Mesothelial cell of epicardium (in vitro differentiated cells): ENCODE measurements around the gene SPZ1. TPM values are rescaled to one million over a fixed set of nuclear protein-coding genes. Genes with fewer than 3 reads are reported as not detected.

Experiments
- DNase-seq, 2 experiments: peaks; one replicate each; pipeline ENCODE4 v3.0.0; 2021; ENCODE audit warnings: low spot score in 2 of 2; ENCODE audit not compliant: unreplicated experiment in 2 of 2
- H3K27ac Mint-ChIP-seq: 2 replicates; pipeline ENCODE4 v1.8.0; 2021; ENCODE audit warnings: mixed read lengths
- H3K27me3 Mint-ChIP-seq: 2 replicates; pipeline ENCODE4 v1.8.0; 2021; ENCODE audit warnings: low read depth, mixed read lengths
- H3K36me3 Mint-ChIP-seq: 2 replicates; pipeline ENCODE4 v1.8.0; 2021; ENCODE audit warnings: mixed read lengths
- H3K4me1 Mint-ChIP-seq: 2 replicates; pipeline ENCODE4 v1.8.0; 2021; ENCODE audit warnings: mixed read lengths
- H3K4me3 Mint-ChIP-seq: 2 replicates; pipeline ENCODE4 v1.8.0; 2021; ENCODE audit warnings: mild to moderate bottlenecking, moderate library complexity, mixed read lengths
- H3K9me3 Mint-ChIP-seq: 2 replicates; pipeline ENCODE4 v1.8.0; 2021; ENCODE audit warnings: mixed read lengths
- total RNA-seq: library from RNA; stranded (reverse); gene quantifications from 3 replicates; pipeline ENCODE4 v1.2.1, GENCODE V29; 2021
- TF ChIP-seq, protein P1 (sequence below): fragments of 200-600 bp; sonication (generic); IDR thresholded peaks from one replicate; pipeline ENCODE4 v1.5.0; 2021; ENCODE audit warnings: antibody characterized with exemption; ENCODE audit not compliant: unreplicated experiment

The SPZ1 gene
- total RNA-seq, 1 donor from 2014 or later = not detected

DNA sequence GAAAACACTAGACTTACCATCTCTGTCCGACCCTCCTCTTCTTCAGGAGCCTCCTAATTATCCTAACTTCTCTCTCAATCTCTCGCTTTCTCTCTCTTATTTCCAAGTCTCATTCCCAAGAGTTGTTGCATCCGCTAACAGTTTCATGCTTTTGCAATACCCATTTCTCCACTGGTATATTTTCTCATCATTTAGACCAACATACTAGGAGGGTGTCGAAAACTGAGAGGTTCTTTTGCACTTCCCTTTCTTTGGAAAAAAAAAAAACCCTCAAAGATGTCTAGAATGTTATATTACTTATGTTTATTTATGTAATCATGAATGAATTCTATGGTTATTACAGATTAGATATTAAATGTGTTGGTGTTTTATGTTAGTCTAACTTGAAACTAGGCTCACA is 35.9 kb downstream of the SPZ1 start:
- H3K36me3 Mint-ChIP-seq = no peaks in the 10 kb centered on the region
- H3K9me3 Mint-ChIP-seq = peaks cover 3% of the 10 kb centered on the region
- no peak for DNase-seq
- no peak overlapping the region for H3K27ac Mint-ChIP-seq
- H3K27me3 Mint-ChIP-seq = no peaks in the 10 kb centered on the region
- TF ChIP-seq, protein P1, sequence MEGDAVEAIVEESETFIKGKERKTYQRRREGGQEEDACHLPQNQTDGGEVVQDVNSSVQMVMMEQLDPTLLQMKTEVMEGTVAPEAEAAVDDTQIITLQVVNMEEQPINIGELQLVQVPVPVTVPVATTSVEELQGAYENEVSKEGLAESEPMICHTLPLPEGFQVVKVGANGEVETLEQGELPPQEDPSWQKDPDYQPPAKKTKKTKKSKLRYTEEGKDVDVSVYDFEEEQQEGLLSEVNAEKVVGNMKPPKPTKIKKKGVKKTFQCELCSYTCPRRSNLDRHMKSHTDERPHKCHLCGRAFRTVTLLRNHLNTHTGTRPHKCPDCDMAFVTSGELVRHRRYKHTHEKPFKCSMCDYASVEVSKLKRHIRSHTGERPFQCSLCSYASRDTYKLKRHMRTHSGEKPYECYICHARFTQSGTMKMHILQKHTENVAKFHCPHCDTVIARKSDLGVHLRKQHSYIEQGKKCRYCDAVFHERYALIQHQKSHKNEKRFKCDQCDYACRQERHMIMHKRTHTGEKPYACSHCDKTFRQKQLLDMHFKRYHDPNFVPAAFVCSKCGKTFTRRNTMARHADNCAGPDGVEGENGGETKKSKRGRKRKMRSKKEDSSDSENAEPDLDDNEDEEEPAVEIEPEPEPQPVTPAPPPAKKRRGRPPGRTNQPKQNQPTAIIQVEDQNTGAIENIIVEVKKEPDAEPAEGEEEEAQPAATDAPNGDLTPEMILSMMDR = no peak
- no peak overlapping the region for H3K4me3 Mint-ChIP-seq
- H3K4me1 Mint-ChIP-seq = no peaks in the 10 kb centered on the region

DNA sequence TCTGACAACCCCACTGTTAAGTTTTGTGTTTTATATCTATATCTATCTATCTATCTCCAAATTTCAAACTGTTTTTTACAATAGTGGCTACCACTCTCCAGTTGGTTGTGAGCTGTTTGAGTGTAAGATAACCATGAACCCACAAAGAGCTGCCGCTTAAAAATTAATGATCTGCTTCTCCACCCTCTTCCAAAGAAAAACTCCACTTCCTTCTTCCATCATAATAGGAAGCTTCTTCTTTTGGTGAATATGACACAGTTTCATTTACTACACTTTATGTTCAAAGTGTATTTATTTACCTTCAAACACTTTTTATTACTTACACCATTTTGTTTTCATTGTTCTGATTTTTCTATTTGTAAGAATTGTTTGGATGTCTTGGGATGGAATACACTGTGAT is 37.9 kb downstream of the SPZ1 start:
- no peak for DNase-seq
- Mint-ChIP-seq H3K36me3 (no peaks in the 10 kb centered on the region), H3K4me1 (no peaks in the 10 kb centered on the region), H3K27ac (no peak overlapping the region), H3K9me3 (no peaks in the 10 kb centered on the region), H3K27me3 (no peaks in the 10 kb centered on the region), H3K4me3 (no peak overlapping the region)
- TF ChIP-seq, protein P1 = no peak

- TF ChIP-seq, protein P1 = no peak
- Mint-ChIP-seq H3K9me3 (no peaks in the 10 kb centered on the region), H3K27me3 (no peaks in the 10 kb centered on the region), H3K27ac (no peak overlapping the region), H3K4me3 (no peak overlapping the region), H3K4me1 (no peaks in the 10 kb centered on the region), H3K36me3 (no peaks in the 10 kb centered on the region)
- DNase-seq = no peak
These were observed 41.2 kb downstream of the SPZ1 start for GRCh38 chr5:80360914-80361444.

- no peaks in the 10 kb centered on the region for H3K36me3 Mint-ChIP-seq
These were observed 45.1 kb downstream of the SPZ1 start for GRCh38 chr5:80364892-80365291.

GRCh38 chr5:80368661-80369480 is 49.1 kb downstream of the SPZ1 start:
- no peaks in the 10 kb centered on the region for H3K27me3 Mint-ChIP-seq
- peaks cover 4% of the 10 kb centered on the region for H3K4me1 Mint-ChIP-seq
- H3K4me3 Mint-ChIP-seq = no peak overlapping the region
- no peak for DNase-seq
- no peak overlapping the region for H3K27ac Mint-ChIP-seq
- H3K9me3 Mint-ChIP-seq = peaks cover 5% of the 10 kb centered on the region
- H3K36me3 Mint-ChIP-seq = no peaks in the 10 kb centered on the region
- TF ChIP-seq, protein P1 = no peak

More at GRCh38 chr5:80364892-80365291, 45.1 kb downstream of the SPZ1 start:
- no peak for DNase-seq
- Mint-ChIP-seq H3K27ac (no peak overlapping the region), H3K9me3 (no peaks in the 10 kb centered on the region), H3K27me3 (no peaks in the 10 kb centered on the region), H3K4me1 (no peaks in the 10 kb centered on the region), H3K4me3 (no peak overlapping the region)
- TF ChIP-seq, protein P1 = no peak
